Eye (tissue), 1 donor: ENCODE data around the gene SLC9A5.

Source experiments
- DNase-seq: peaks from one replicate; pipeline ENCODE4 v3.0.0-alpha.2; 2015

SLC9A5 gene

DNA sequence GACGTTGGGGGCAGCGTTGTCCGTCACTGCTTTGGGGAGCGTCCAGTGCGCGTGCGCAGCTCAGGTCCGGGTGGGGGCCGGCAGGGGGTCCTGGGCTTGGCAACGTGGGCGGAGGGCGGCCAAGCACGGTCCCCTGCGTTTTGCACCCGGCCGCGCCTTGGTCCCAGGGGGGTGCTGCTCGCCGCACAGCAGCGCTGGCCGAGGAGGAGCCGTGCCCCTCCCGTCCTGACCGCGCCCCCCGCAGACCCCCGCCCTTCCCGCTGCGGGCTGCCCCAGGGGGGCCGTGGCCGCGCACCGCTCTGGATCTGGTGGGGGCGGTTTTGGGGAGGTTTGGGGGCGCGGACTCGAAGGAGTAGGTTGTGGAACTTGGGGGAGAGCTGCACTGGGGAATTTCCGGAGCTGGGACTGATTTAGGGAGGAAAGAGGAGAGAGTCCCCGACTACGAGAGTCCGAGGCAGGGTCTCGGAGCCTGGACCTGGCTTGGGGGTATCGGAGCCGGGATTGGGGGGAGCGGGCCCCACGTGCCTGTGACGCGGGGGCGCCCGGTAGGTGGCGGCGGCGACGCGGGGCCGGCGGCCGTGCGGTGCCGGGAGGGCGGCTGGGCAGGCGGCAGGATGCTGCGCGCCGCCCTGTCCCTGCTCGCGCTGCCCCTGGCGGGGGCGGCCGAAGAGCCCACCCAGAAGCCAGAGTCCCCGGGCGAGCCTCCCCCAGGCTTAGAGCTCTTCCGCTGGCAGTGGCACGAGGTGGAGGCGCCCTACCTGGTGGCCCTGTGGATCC, at the start of gene SLC9A5:
SLC9A5 (plus strand) TSS at position 579 of the 777 bp plus-strand sequence; CDS start at position 615, 36 bp downstream.
- peak; percentile 59 for DNase-seq

- peak; percentile 24 for DNase-seq
These were observed 49.6 kb upstream of the SLC9A5 start, which contains the start of gene ELMO3 for GRCh38 chr16:67199011-67199807. Gene ELMO3, plus strand, starts transcription at chr16:67199131. Its CDS starts 196 bp downstream, at chr16:67199327.

GRCh38 chr16:67199808-67200198, 49.0 kb upstream of the SLC9A5 start:
- no peak for DNase-seq

DNA sequence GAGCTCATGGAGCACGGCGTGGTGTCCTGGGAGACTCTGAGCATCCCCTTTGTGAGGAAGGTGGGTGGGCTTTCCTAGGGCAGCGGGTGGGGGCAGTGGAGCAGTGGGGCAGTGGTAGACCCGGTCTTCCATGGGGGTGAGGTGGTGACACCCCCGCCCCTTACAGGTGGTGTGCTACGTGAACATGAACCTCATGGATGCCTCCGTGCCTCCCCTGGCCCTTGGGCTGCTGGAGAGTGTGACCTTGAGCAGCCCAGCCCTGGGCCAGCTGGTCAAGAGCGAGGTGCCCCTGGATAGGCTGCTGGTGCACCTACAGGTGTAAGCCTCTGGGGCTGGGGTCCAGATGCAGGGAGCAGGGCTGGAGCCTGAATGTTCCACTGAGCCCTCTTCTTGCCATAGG, 48.3 kb upstream of the SLC9A5 start:
- DNase-seq = no peak

DNA sequence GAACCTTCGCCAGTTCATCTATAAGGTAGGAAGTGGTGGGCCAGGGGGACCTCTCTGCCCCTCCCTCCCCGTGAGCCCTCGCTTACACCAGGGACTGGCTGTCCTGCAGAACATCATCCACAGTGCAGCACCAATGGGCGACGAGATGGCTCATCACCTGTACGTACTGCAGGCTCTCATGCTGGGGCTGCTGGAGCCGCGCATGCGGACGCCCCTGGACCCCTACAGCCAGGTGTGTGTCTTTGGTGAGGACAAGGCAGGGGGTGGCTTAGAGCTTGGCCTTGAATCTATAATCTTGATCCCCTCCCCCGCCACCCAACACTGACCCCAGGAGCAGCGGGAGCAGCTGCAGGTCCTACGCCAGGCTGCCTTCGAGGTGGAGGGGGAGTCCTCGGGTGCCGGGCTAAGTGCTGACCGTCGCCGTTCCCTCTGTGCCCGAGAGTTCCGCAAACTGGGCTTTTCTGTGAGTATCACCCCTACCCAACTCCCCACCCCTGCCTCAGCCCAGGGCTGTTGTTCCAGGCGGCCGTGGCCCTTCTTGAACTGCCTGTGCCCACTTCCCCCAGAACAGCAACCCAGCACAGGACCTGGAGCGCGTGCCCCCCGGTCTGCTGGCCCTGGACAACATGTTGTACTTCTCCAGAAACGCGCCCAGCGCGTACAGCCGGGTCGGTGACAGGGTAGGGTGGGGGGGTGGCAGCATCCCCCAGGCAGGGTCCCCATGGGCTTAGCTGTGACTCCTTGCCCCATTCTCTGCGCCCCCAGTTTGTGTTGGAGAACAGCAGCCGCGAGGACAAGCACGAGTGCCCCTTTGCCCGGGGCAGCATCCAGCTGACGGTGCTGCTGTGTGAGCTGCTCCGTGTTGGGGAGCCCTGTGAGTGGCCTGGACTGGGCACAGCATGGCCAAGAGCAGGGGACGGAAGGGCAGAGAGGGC, 47.1 kb upstream of the SLC9A5 start:
- DNase-seq = no peak

DNA sequence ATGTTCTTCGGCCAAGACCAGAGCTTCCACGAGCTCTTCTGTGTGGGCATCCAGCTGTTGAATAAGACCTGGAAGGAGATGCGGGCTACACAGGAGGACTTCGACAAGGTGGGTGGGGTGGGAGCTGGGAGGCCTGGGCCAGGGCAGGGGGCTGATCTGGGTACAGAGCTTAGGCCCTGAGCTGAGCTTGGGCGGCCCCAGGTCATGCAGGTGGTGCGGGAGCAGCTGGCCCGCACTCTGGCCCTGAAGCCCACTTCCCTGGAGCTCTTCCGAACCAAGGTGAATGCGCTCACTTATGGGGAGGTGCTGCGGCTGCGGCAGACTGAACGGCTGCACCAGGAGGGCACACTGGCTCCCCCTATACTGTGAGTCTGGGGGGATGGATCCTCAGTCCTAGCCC, 46.4 kb upstream of the SLC9A5 start:
- no peak for DNase-seq

DNA sequence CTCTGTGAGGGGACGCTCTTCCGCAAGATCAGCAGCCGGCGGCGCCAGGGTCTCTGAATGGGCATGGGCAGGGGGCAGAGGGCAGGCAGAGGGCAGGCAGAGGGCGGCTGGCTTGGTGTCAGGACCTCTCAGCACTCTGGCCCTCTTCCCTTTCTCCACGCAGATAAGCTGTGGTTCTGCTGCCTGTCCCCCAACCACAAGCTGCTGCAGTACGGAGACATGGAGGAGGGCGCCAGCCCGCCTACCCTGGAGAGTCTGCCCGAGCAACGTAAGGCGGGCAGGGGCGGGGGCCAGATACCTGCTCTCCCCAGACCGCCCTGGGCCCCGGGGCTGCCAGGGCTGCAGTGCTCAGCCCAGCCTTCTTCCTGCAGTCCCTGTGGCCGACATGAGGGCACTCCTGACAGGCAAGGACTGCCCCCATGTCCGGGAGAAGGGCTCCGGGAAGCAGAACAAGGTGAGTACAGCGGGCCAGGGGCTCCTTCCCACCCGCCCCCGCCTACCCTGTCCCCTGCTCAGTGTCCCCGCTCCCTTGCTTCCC, 45.8 kb upstream of the SLC9A5 start:
- no peak for DNase-seq

DNA sequence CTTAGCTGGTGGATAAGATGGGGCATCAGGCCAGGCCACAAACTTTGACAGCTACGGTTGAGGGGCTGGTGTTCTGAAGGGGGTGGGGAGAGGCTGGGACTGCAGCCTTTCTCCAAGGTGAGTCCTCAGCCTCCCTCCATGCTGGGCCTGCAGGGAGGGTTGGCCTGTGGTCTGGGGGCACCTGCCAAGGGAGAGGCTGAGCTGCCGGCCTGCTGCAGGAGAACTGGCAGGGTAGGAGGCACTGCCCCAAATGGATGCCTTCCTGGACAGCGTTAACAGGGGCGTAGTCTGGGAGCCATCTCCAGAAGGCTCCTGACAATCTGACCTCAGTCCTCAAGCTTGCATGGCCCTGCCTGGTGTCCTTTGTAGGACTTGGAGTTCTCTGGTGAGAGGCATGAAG, 44.7 kb upstream of the SLC9A5 start:
- DNase-seq = no peak

DNA sequence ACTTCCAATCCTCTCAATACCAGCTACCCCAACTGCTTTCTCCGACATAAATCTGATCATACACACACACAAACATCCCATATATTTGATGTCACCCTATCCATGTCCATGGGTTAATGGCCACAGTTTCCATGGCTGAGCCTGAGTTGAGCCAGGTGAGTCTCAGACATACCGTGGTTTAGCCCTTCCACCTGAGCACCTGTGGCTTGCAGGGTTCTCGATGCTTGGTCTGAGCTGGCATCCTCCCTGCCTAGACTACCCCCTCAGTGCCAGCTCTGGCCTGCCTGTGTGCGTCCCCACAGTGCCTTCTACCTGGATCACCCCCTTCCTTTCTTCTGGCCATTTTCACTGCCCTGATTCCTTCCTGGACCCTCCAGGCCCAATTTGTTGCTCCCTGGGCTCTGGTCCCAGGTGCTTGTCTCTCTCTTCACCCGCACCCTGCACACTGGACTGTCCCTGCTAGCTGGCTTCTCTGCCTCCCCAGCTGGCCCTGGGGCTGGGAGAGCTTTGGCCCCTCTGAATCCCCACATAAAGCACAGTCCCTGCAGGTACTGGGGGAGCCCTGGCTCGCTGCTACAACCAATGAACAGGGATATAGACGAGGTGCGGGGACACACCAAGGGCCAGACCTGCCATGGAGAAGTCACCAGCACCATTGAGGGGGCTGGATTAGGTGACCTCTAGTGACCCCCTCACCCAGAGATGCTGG, 42.5 kb upstream of the SLC9A5 start:
- no peak for DNase-seq

GRCh38 chr16:67206838-67207248, 41.9 kb upstream of the SLC9A5 start:
- DNase-seq = no peak

- DNase-seq = no peak
These were observed 41.3 kb upstream of the SLC9A5 start for GRCh38 chr16:67207249-67208091.

GRCh38 chr16:67208154-67208896, 40.5 kb upstream of the SLC9A5 start:
- DNase-seq = no peak

DNA sequence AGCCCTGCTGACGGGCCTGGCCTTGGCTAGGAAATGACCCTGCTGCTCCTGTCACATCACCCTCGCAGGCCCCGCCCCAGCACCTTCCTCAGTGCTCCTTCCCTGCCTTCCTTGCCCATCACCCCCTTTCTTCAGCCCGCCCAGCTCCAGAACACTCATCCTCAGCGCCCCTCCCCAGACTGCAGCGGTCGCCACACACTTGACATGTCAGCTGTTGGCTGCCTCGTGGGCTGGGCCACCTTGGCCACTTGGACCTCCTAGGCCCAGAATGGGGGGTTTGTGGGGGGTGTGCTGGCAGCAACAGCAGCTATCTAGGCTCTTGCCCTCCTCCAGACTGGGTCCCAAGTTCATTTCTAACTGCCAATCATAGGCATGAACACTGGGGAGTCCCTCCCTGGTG, 39.2 kb upstream of the SLC9A5 start:
- DNase-seq = no peak

DNA sequence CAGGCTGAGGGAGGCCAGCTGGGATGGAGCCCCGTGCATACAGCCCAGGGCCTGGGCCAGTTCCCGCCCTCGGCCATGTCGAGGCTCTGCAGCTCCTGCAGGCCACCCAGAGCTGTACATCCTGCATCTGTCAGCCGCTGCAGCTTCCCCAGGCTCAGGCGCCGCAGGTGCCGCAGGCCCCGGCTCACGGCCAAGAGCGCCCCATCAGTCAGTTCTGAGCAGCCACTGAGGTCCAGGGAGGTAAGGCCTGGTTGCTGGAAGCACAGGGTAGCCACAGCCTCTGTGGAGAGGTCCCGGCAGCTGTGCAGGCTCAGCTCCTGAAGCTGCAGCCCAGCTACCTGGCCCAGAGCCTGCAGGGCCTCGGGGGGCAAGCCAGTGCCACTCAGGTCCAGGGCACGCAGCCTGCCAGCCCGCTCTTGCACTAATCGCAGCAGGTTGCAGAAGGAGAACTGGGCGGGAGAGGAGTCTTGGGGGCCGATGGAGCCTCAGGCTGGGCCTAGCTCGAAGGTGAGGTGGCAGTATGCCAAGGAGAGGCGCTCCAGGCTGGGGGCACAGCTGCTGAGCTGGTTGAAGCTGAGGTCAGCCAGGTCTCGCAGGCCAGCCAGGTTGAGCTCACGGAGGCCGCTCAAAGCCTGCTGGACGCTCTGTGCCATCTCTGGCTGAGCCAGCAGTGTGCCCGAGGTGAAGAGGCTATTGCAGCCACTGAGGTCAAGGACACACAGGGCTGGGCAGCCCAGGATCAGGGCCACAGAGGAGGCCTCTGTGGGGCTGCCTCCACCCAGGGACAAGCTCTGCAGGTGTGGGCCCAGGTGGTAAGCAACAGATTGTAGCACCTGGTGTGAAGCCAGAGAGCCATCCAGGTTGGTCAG, 38.5 kb upstream of the SLC9A5 start:
- no peak for DNase-seq

DNA sequence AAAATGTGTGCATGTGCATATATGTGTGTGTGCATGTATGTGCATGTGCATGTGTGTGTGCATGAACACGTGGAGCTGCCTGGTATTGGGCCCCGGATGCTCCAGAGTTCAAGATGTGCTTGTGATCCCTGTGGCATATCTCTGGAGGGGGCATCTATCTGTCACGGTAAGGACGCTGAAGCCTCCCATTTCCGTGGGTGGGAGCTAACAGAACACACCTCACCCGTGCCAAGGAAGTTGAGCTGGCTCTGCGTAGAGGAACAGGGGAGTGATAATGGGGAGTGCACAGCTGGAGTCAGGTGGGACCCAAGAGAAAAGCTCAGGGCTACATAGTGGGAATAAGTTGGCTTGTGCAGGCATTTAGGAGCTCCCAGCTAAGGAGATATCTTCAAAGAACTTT, 37.1 kb upstream of the SLC9A5 start:
- no peak for DNase-seq

GRCh38 chr16:67212766-67213165, 36.0 kb upstream of the SLC9A5 start:
- no peak for DNase-seq

GRCh38 chr16:67213197-67214019, 35.4 kb upstream of the SLC9A5 start:
- no peak for DNase-seq

DNA sequence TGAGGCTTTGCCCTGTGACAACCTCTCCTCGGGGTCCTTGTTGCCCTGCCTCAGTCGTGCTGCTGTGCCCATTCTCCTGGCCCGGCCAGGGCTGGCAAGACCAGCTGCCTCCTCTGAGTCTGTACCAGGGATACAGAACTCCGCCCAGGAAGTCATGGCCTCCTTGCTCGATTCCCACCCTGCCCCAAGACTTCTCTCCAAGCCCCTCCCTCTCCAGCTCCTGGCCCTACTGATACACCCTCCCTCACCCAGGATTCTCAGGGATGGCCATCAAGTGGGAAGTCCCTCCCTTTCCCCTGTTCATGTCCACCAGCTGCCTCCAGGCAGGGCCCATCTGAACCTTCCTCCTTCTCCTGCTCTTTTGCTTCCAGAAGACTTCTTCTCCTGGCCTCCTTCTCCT, 33.1 kb upstream of the SLC9A5 start:
- no peak for DNase-seq
